AG04449 (cell line): ENCODE measurements around the gene CDX2.

Source experiments
- CTCF ChIA-PET: fragments of 350-600 bp; formaldehyde crosslinking; extraction: SDS; loops from one replicate; lab custom pipeline; 2021; ENCODE audit warnings: antibody characterized with exemption; lab: Yijun Ruan, JAX
- POLR2A ChIA-PET: fragments of 400-600, 350-600 bp; formaldehyde crosslinking; extraction: SDS; loops from one replicate; lab custom pipeline; 2020; ENCODE audit warnings: antibody characterized with exemption, inconsistent platforms; lab: Yijun Ruan, JAX
- DNase-seq: peaks from one replicate; pipeline ENCODE4 v3.0.0-alpha.2; 2010; ENCODE audit warnings: low read depth, low spot score
- H3K4me3 ChIP-seq: 2 replicates; pipeline ENCODE4 v1.5.1; 2011; ENCODE audit warnings: low read depth, mild to moderate bottlenecking, control low read depth, low read length
- TF ChIP-seq, protein P1 (sequence below): IDR thresholded peaks from one replicate; pipeline ENCODE4 v1.5.1; 2011; ENCODE audit warnings: mild to moderate bottlenecking, moderate library complexity, low read length, control low read depth, inconsistent platforms; ENCODE audit not compliant: insufficient read depth; ENCODE audit errors: missing control alignments

The CDX2 gene

DNA sequence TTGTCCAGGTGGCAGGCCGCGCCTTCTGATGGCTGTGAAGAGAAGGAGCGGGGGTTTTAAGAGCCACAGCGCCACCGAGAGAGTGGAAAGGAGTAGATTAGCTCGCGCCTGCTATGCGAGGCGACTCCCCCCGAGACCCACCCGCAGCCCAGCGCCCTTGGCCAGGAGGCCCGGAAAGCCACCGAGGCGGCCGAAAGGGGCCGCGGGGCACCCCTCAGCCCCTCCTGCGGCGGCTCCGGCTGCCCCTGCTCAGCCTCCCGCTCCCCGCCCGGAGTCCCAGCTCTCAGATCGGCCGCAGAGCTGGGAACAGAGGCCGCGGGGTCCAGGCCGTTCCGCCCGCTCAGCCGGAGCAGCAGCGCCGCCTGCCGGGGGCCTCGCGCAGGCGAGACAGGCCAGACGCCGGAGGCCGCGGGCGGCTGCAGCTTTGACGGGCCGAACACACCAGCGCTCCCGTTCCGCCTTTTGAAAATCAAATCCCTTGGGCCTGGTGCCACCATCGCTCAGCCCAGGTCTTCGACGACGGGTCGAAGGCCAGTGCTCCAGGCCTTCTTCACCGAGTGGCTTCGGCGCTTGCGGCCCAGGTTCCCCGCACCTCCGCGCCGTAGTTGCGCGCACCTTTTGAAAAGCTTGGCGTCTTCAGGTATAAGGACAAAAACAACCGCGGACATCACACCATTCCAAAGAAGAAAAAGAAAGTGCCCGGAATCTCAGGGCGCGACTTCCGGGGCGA, 15.3 kb downstream of the CDX2 start:
- ChIA-PET POLR2A (no interaction called here), CTCF (interaction anchor here (0.6 to 6.2 kb wide), 49 partner anchors 8 to 971 kb away, joined by 3 to 111 read pairs (median 4); no protein-coding TSS in a partner anchor)
- TF ChIP-seq, protein P1, sequence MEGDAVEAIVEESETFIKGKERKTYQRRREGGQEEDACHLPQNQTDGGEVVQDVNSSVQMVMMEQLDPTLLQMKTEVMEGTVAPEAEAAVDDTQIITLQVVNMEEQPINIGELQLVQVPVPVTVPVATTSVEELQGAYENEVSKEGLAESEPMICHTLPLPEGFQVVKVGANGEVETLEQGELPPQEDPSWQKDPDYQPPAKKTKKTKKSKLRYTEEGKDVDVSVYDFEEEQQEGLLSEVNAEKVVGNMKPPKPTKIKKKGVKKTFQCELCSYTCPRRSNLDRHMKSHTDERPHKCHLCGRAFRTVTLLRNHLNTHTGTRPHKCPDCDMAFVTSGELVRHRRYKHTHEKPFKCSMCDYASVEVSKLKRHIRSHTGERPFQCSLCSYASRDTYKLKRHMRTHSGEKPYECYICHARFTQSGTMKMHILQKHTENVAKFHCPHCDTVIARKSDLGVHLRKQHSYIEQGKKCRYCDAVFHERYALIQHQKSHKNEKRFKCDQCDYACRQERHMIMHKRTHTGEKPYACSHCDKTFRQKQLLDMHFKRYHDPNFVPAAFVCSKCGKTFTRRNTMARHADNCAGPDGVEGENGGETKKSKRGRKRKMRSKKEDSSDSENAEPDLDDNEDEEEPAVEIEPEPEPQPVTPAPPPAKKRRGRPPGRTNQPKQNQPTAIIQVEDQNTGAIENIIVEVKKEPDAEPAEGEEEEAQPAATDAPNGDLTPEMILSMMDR = peak; percentile 84
- H3K4me3 ChIP-seq = peak overlapping the region; percentile 56
- no peak for DNase-seq

DNA sequence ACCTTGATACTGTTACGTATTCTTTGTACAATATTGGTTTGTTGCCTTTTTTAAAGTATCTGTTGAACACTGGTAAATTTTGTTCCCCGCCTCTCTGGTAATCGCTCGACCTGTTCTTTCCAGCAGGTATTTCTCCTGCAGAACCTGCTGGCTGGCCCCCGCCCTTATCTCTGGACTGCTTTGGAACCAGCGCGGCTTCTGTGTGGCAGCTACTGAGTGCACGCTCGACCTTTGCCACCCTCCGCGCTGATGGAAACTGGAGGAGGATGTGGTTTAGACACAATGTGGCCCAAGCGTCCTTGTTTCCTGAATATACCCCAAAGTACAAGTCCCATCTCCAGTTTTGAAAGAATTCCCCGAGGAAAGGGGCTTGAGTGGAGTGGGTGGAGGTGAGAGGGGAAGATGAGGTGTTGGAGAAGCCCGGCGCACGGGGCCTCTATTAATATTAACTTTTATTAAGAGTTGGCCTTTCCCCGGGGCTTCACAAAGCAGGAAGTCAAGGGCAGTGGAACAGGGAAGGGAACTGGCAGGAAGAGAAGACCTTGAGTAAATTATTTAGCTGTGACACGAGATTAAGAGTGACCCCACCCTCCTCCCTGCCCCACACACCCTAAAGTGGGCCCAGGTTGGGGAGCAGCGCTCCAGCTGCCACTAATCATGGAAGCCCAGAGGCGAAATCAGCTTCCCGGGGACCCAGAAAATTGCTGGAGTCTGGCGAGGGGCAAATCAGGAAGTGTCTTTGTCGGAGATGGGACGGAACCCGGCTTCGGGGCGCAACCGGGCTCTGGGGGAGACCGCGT, 16.0 kb downstream of the CDX2 start:
- TF ChIP-seq, protein P1 = no peak
- peak overlapping the region; percentile 46 for H3K4me3 ChIP-seq
- DNase-seq = no peak
- ChIA-PET CTCF (interaction anchor here (0.9 to 6.2 kb wide), 37 partner anchors 8 to 970 kb away, joined by 3 to 111 read pairs (median 6); no protein-coding TSS in a partner anchor), POLR2A (no interaction called here)

DNA sequence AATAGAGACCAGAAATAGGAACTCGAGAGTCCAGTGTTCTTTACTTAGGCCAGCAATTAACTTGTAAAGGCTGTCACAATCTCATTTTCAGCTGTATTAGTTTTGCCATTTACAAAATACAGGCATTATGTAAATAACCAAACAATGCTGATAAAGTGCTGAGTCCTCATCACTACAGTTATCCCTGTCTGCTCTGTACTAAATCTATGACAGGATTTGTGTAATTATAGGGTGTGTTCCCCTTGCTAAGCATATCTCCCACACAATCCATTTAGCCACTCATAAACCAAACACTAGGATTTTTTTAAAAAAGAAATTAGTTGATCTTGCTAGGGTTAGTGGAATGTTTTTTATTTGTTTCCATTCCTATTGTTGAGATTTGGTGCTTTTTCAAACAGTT, 26.1 kb downstream of the CDX2 start:
- no peak overlapping the region for H3K4me3 ChIP-seq
- TF ChIP-seq, protein P1 = no peak
- ChIA-PET POLR2A (no interaction called here), CTCF (interaction anchor here (0.9 to 1.7 kb wide), 2 partner anchors 11 to 41 kb away, joined by 3 to 13 read pairs; no protein-coding TSS in a partner anchor)
- no peak for DNase-seq

DNA sequence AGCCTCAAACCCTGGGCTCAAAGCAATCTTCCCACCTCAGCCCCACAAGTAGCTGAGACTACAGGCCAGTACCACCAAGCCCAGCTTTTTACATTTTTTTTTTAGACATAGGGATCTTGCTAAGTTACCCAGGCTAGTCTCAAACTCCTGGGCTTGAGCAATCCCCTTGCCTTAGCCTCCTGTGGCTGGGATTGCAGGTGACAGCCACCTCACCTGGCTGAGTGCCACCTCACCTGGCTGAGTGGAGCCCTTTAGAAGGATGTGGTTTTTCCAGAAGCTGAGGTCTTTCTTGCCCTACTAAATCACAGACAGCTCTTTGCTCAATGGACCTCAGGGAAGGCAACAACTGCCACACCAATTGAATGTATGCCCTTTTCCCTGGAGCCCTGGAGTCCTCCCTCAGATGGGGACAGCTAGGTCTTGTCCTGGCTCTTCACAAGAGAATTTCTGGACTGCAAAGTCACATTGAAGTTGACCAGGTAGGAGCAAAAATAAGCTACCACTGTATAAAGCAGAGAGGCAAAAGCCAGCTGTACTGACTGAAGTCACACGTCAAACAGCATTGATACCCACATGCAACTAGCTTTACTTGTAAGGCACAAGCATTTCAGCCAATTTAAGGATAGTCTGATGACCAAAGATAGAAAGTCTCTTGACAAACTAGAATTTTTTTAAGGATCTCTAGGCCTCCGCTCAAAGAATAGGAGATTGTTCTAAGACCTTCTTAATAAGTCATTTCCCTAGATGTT, 35.4 kb downstream of the CDX2 start:
- ChIA-PET POLR2A (no interaction called here), CTCF (interaction anchor here (1.4 to 2.7 kb wide), 2 partner anchors 20 to 571 kb away, joined by 3 to 10 read pairs; no protein-coding TSS in a partner anchor)
- DNase-seq = no peak
- TF ChIP-seq, protein P1 = no peak
- no peak overlapping the region for H3K4me3 ChIP-seq

DNA sequence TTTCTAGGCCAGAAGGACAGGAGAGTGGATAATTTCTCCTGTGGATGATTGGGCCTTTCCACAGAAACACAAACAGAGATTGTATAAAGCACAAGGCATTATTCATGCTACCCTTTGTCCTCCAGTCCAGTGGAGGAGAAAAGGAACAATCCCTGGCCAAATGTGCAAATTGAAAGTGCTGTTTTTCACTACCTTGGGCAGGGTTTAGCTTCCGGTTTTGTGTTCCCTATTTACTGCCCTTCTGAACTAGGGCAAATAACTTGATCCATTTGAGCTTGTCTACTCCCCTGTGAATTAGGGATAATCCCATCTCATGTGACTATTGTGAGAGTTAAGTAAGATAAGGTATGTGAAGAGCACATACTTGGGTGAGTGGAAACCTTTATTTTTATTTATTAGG, 36.0 kb downstream of the CDX2 start:
- H3K4me3 ChIP-seq = no peak overlapping the region
- DNase-seq = no peak
- ChIA-PET CTCF (interaction anchor here (1.4 to 2.7 kb wide), 2 partner anchors 20 to 571 kb away, joined by 3 to 10 read pairs; no protein-coding TSS in a partner anchor), POLR2A (no interaction called here)
- TF ChIP-seq, protein P1 = no peak
